ENCODE data around the gene MYO3A. TPM values are rescaled to one million over a fixed set of nuclear protein-coding genes. Genes with fewer than 3 reads are reported as not detected.
"Not testable (repeated sequence)": the region's sequence is repeated elsewhere in the genome, so short reads cannot be mapped to it uniquely, and the experiment has no call there.

Gene MYO3A
- total and polyA plus RNA-seq, 7 donors = 0.03 to 0.32 (median 0.04) TPM; not detected in 3

DNA sequence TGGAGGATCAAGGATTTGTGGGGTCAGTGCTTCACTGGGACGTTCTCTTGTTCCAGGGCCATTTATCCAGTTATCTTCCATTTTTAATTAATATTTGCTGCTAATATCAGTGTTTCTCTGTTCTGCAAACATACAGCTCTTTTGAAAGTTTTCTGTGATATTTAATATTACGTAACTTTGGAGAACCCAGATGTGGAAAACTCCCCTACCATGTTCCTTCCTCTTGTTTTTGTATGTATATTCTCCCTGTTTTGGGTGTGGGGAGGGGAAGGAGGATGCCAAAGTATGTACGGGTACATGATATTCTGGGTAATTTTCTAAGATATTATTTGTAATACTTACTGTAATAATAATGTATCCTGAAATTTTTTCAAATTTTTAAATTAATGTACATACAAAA, 55.9 kb downstream of the MYO3A start:
- H3K27ac ChIP-seq = no peak overlapping the region
- DNase-seq (no peak), ATAC-seq (no peak)
- no peaks in the 10 kb centered on the region for H3K36me3 ChIP-seq (ENCODE audit: insufficient read depth in 1 of 2, low read depth in 1 of 2)
- intact Hi-C loops (cut with DNase I) = no loop called here
- no peaks in the 10 kb centered on the region for H3K9me3 ChIP-seq
- TF ChIP-seq, protein P1, sequence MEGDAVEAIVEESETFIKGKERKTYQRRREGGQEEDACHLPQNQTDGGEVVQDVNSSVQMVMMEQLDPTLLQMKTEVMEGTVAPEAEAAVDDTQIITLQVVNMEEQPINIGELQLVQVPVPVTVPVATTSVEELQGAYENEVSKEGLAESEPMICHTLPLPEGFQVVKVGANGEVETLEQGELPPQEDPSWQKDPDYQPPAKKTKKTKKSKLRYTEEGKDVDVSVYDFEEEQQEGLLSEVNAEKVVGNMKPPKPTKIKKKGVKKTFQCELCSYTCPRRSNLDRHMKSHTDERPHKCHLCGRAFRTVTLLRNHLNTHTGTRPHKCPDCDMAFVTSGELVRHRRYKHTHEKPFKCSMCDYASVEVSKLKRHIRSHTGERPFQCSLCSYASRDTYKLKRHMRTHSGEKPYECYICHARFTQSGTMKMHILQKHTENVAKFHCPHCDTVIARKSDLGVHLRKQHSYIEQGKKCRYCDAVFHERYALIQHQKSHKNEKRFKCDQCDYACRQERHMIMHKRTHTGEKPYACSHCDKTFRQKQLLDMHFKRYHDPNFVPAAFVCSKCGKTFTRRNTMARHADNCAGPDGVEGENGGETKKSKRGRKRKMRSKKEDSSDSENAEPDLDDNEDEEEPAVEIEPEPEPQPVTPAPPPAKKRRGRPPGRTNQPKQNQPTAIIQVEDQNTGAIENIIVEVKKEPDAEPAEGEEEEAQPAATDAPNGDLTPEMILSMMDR (IDR thresholded peaks at IDR 0.05) = no peak
- H3K4me3 ChIP-seq = no peak overlapping the region
- H3K27me3 ChIP-seq (ENCODE audit: insufficient read depth in 3 of 3, low read length in 2 of 3) = no peaks in the 10 kb centered on the region
- WGBS, 3 donors = 52 to 80% (median 80%) methylated on average over 3 of the region's 3 CpGs
- H3K4me1 ChIP-seq = no peaks in the 10 kb centered on the region

DNA sequence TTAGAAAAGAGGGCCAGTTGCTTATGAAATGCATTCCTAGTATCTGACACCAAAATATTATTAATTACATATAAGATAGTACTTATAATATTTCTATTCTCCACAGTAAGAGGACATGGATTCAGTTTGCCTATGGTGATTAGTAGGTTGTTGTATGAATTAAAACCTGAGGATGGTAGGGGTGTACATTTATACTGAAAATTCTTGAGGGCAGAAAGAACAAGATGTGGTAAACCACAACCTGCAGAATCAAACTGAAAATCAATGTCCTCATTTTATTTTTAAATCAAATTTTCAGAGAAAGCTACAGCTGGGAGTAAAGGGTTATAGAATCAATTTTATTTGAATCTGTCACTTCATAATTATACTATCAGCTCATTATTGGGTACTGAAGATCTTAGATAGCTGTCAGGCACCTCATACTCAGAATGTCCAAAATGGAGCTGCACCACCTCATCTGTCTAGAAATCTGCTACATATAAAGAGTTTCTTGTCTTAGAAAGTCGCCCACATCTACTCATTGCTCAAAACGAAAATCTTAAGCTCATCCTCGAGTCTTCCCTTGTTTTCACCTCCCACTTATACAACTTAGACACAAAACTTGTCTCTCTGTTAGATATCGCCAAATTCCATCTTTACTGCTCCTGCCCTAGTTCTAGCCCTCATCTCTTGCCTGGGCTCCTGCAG, 65.4 kb downstream of the MYO3A start:
- DNase-seq (no peak), ATAC-seq (no peak)
- Histone ChIP-seq H3K4me3 (no peak overlapping the region), H3K4me1 (no peaks in the 10 kb centered on the region), H3K27ac (no peak overlapping the region), H3K27me3 (ENCODE audit: insufficient read depth in 3 of 3, low read length in 2 of 3) (no peaks in the 10 kb centered on the region), H3K36me3 (ENCODE audit: insufficient read depth in 1 of 2, low read depth in 1 of 2) (no peaks in the 10 kb centered on the region), H3K9me3 (no peaks in the 10 kb centered on the region)
- 62 to 80% (median 70%) methylated on average over 4 of the region's 4 CpGs for WGBS, 3 donors
- intact Hi-C loops (cut with DNase I) = no loop called here
- TF ChIP-seq, protein P1 (IDR thresholded peaks at IDR 0.05) = no peak

DNA sequence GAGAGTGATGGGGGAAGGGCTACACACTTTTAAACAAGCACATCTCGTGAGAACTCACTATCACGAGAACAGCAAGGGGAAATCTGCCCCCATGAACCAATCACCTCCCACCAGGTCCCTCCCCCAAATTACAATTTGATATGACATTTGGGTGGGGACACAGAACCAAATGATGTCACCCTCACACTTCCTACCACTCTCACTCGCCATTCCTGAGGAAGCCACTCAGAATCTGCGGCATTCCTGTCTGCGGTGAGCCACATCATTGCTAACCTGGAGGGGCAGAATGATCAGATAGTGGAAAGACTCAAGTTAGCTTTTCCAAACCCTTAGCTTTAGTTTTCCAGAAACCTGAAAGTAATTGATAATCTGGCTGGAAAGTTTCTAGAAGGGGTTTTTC, 66.9 kb downstream of the MYO3A start:
- H3K9me3 ChIP-seq = no peaks in the 10 kb centered on the region
- WGBS, 3 donors = 80 to 84% (median 81%) methylated on average over 5 of the region's 5 CpGs
- H3K4me1 ChIP-seq = no peaks in the 10 kb centered on the region
- no peaks in the 10 kb centered on the region for H3K27me3 ChIP-seq (ENCODE audit: insufficient read depth in 3 of 3, low read length in 2 of 3)
- H3K27ac ChIP-seq = no peak overlapping the region
- intact Hi-C loops (cut with DNase I) = no loop called here
- ATAC-seq = no peak
- H3K36me3 ChIP-seq (ENCODE audit: insufficient read depth in 1 of 2, low read depth in 1 of 2) = no peaks in the 10 kb centered on the region
- TF ChIP-seq, protein P1 (IDR thresholded peaks at IDR 0.05) = no peak
- H3K4me3 ChIP-seq = no peak overlapping the region
- DNase-seq = no peak

DNA sequence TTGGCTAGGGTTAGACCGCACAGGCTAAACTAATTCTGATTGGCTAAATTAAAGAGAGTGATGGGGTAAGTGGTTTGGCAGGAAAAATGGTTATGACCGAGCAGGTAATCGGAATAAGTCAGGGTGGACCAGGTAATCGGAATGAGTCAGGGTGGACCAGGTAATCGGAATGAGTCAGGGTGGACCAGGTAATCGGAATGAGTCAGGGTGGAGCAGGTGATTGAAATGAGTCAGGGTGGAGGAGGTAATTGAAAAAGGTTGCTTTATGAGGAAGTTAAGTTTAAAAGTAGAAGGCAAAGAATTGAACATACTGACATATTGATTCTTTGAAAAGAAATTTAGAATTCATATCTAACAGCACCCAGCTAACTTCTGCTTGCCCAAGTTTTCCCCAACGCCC, 68.4 kb downstream of the MYO3A start:
- 87 to 88% (median 87%) methylated on average over 7 of the region's 7 CpGs for WGBS, 3 donors
- H3K4me3 ChIP-seq; H3K27me3 ChIP-seq (ENCODE audit: insufficient read depth in 3 of 3, low read length in 2 of 3); H3K9me3 ChIP-seq; H3K27ac ChIP-seq; ATAC-seq; H3K4me1 ChIP-seq; H3K36me3 ChIP-seq (ENCODE audit: insufficient read depth in 1 of 2, low read depth in 1 of 2); DNase-seq; intact Hi-C loops (cut with DNase I): not testable (repeated sequence)

DNA sequence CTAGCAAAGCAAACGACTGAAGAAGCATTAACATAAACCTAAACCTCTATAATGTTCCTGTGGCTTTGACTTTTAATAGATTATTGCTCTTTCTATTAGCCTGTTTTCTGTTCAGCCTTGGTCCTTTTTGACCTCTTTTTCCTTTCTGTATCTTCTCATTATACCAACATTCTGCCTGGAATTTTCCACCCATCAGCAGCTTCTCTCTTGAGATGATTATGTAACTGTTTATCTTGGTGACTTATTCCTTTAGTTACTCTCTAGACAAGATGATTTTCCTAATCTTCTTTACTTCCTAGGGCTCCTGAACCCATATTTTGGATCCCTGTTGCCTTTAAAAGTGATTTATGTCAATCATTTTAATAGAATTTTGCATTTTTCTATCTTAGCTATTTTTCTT, 81.1 kb downstream of the MYO3A start:
- intact Hi-C loops (cut with DNase I) = no loop called here
- ATAC-seq (no peak), DNase-seq (no peak)
- no peak overlapping the region for H3K27ac ChIP-seq
- H3K36me3 ChIP-seq (ENCODE audit: insufficient read depth in 1 of 2, low read depth in 1 of 2) = no peaks in the 10 kb centered on the region
- no peaks in the 10 kb centered on the region for H3K9me3 ChIP-seq
- H3K4me1 ChIP-seq = no peaks in the 10 kb centered on the region
- H3K27me3 ChIP-seq (ENCODE audit: insufficient read depth in 3 of 3, low read length in 2 of 3) = no peaks in the 10 kb centered on the region
- TF ChIP-seq, protein P1 (IDR thresholded peaks at IDR 0.05) = no peak
- H3K4me3 ChIP-seq = no peak overlapping the region
- WGBS, 3 donors = 30 to 38% (median 33%) methylated on average over 1 of the region's 1 CpG
